ENCODE results near the gene ALDH2. TPM values are rescaled to one million over a fixed set of nuclear protein-coding genes. Genes with fewer than 3 reads are reported as not detected.

Gene ALDH2
- total and polyA plus RNA-seq, 10 of the 15 experiments (the other 5 are each of a cell fraction or from before 2014, with no cell fraction given), result 1.4 to 16.4 (median 8.7) TPM

- TF ChIP-seq, protein P1, sequence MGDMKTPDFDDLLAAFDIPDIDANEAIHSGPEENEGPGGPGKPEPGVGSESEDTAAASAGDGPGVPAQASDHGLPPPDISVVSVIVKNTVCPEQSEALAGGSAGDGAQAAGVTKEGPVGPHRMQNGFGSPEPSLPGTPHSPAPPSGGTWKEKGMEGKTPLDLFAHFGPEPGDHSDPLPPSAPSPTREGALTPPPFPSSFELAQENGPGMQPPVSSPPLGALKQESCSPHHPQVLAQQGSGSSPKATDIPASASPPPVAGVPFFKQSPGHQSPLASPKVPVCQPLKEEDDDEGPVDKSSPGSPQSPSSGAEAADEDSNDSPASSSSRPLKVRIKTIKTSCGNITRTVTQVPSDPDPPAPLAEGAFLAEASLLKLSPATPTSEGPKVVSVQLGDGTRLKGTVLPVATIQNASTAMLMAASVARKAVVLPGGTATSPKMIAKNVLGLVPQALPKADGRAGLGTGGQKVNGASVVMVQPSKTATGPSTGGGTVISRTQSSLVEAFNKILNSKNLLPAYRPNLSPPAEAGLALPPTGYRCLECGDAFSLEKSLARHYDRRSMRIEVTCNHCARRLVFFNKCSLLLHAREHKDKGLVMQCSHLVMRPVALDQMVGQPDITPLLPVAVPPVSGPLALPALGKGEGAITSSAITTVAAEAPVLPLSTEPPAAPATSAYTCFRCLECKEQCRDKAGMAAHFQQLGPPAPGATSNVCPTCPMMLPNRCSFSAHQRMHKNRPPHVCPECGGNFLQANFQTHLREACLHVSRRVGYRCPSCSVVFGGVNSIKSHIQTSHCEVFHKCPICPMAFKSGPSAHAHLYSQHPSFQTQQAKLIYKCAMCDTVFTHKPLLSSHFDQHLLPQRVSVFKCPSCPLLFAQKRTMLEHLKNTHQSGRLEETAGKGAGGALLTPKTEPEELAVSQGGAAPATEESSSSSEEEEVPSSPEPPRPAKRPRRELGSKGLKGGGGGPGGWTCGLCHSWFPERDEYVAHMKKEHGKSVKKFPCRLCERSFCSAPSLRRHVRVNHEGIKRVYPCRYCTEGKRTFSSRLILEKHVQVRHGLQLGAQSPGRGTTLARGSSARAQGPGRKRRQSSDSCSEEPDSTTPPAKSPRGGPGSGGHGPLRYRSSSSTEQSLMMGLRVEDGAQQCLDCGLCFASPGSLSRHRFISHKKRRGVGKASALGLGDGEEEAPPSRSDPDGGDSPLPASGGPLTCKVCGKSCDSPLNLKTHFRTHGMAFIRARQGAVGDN (IDR thresholded peaks at IDR 0.05), result peak; percentile 72
- TF ChIP-seq EED (IDR thresholded peaks at IDR 0.05; ENCODE audit: low read depth) (peak; percentile 34; the same call in 1 of the 2 replicates), BMI1 (IDR thresholded peaks at IDR 0.05; ENCODE audit: borderline replicate concordance) (no peak), IKZF2 (IDR thresholded peaks at IDR 0.05) (peak; percentile 62; a peak in 3 of 4 replicates), SPI1 (IDR thresholded peaks at IDR 0.05; ENCODE audit: borderline replicate concordance, insufficient read depth, low read depth, low read length) (peak; percentile 96), HSF1 (IDR thresholded peaks at IDR 0.05; ENCODE audit: low read depth, low read length) (no peak), POLR2AphosphoS5 (IDR thresholded peaks at IDR 0.05; ENCODE audit: low read length) (no peak), DPF2 (IDR thresholded peaks at IDR 0.05) (peak; percentile 56; the same call in 1 of the 2 replicates), SIX5 (IDR thresholded peaks at IDR 0.05; ENCODE audit: low read depth, low read length, severe bottlenecking) (no peak)
Measured at GRCh38 chr12:111757361-111758119, 9.2 kb upstream of the ALDH2 start (continued).

All from GM12878 (cell line).